BE2C (cell line): Measurements from ENCODE around the gene MVB12B.

Source experiments
- DNase-seq: peaks from one replicate; pipeline ENCODE4 v3.0.0-alpha.2; 2020
- H3K27me3 ChIP-seq: fragments of 250-450 bp; sonication (Bioruptor Pico); 2 replicates; pipeline ENCODE4 v1.5.1; 2020; ENCODE audit warnings: mild to moderate bottlenecking
- H3K36me3 ChIP-seq: fragments of 250-450 bp; sonication (Bioruptor Pico); 2 replicates; pipeline ENCODE4 v1.5.1; 2020; ENCODE audit warnings: mild to moderate bottlenecking
- H3K4me1 ChIP-seq: fragments of 250-450 bp; sonication (Bioruptor Pico); 2 replicates; pipeline ENCODE4 v1.5.1; 2020
- H3K4me3 ChIP-seq: 2 replicates; pipeline ENCODE4 v1.5.1; 2011; ENCODE audit warnings: low read depth, low read length
- H3K9me3 ChIP-seq: fragments of 250-450 bp; sonication (Bioruptor Pico); 2 replicates; pipeline ENCODE4 v1.5.1; 2020
- CTCF ChIP-seq: IDR thresholded peaks from 2 replicates; pipeline ENCODE4 v1.5.1; 2012; ENCODE audit warnings: mild to moderate bottlenecking, low read depth, low read length

MVB12B gene

DNA sequence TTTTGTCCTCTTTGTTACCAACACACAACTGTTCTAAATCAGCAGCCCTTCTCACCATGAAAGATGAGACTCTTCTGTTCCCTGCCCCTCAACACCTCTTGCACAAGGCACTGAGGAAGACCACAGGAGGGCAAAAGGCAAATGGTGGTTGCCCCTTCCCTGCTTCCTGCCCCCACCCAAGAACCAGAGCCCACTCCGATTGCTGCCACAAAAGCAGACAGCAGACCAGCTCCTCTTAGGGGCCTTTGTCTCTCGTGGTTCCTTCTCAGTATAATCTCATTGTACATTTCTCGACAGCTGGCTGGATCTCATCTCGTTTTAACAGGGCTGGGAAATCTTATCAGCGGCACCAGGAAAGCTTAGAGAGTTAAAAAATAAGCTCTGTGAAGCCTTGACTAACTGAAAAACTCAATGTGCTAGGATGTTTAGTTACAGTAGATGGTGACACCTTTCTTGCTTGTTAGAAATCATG, 1.1 kb downstream of the MVB12B start:
- Histone ChIP-seq H3K9me3 (no peaks in the 10 kb centered on the region), H3K4me3 (peak overlapping the region; percentile 63), H3K27me3 (no peaks in the 10 kb centered on the region), H3K4me1 (no peaks in the 10 kb centered on the region; the same call in 1 of the 2 replicates), H3K36me3 (no peaks in the 10 kb centered on the region)
- DNase-seq, result no peak
- no peak for TF ChIP-seq CTCF

DNA sequence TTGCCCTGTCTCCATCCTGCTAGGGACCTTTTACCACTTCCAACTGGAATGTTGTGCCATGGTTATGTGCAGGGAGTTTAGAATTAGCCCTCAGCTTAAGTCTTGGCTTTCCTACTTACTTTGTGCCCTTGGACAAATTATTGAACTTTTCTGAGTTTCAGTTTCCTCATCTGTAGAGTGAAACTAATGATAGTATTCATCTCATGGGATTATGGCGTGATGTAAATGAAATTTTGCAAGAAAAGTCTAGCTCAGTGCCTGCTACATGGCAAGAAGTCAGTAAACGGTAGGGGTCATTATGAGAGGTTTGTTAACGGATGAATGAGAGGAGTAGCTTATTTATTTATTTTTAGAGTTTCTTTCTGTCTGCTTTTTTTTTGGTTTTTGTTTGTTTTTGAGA, 1.8 kb downstream of the MVB12B start:
- DNase-seq, result no peak
- TF ChIP-seq CTCF, result no peak
- Histone ChIP-seq H3K4me1 (no peaks in the 10 kb centered on the region; the same call in 1 of the 2 replicates), H3K4me3 (no peak overlapping the region), H3K36me3 (no peaks in the 10 kb centered on the region), H3K9me3 (no peaks in the 10 kb centered on the region), H3K27me3 (no peaks in the 10 kb centered on the region)

DNA sequence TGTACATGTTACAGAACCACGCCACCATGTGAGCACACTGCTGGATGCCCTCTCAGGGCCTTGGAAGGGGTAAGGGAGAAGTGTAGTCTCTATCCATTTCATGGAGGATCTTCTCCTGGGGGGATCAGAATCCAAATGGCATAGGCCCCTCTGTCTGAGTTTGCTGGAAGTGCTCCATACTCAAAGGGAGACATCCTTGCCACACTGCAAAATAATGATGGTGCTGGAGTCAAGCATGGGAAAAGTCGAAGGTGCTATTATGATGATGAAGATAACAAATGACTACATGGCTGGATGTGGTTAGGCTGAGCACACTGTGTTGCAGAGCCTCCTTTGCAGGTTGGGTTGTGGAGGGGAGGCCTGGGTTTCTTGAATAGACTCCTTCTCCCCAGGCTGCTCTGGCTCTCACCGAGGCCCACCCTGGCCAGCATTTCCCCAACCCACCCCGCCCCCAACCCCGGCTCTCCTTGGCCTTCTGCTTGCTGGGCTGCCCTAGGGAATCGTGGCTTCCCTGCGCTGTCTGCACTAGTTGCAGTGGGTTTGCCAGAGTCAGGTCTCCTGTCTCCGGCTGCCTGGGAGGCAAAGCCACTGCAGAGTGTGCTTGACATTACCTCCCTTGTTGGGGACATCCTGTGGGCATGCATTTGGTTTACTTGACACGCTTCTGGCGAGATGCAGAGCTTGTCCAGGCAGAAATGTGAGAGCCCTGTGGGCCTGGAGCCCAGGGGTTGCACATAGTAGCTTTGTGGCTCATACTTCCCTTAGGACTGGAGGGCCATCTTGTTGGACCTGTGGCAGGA, 3.0 kb downstream of the MVB12B start:
- H3K9me3 ChIP-seq, result no peaks in the 10 kb centered on the region
- TF ChIP-seq CTCF, result no peak
- DNase-seq, result peak; percentile 17
- H3K4me1 ChIP-seq, result no peaks in the 10 kb centered on the region; the same call in 1 of the 2 replicates
- H3K36me3 ChIP-seq, result no peaks in the 10 kb centered on the region
- H3K27me3 ChIP-seq, result no peaks in the 10 kb centered on the region
- no peak overlapping the region for H3K4me3 ChIP-seq

- TF ChIP-seq CTCF, result no peak
- H3K4me1 ChIP-seq, result no peaks in the 10 kb centered on the region; the same call in 1 of the 2 replicates
- no peaks in the 10 kb centered on the region for H3K27me3 ChIP-seq
- no peak overlapping the region for H3K4me3 ChIP-seq
- no peaks in the 10 kb centered on the region for H3K9me3 ChIP-seq
- DNase-seq, result no peak
- no peaks in the 10 kb centered on the region for H3K36me3 ChIP-seq
Observed at GRCh38 chr9:126330536-126330935, 3.9 kb downstream of the MVB12B start.

DNA sequence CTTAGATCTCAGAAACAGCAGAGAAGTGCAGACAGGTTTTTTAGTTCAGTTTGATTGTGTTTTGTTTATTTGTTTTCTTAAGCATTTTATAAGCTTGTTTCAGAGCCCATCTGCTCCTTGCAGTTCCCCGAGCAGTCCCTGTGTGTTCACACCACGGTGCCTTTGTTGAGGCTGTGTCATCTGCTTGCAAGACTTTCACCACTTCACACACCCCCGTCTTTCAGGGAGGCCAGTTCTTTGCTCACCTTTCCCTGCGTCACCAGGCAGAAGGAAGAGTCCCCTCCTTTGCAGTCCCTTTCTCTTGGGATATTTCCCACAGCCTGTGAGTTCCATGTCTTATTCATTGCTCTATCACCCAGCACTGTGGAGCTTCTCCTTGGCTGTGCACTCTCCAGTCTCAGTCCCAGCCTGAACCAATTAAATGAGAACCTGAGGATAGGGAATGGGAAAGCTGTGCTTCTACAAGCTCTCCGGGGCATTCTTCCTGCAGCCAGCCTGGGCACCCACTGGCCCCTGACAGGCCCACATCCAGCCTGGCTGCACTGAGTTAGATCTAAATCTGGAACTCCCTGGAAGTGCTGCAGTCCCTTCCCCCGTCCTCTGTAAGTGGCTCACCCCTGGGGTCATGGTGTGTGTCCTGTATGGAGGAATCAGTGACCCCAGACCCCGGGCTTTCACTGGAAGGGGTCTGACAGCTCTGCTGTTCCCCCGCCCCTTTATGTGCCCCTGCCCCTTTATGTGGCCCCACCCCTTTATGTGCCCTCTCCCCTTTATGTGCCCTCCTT, 5.5 kb downstream of the MVB12B start:
- Histone ChIP-seq H3K27me3 (no peaks in the 10 kb centered on the region), H3K9me3 (no peaks in the 10 kb centered on the region), H3K4me1 (no peaks in the 10 kb centered on the region; the same call in 1 of the 2 replicates), H3K36me3 (no peaks in the 10 kb centered on the region), H3K4me3 (no peak overlapping the region)
- DNase-seq, result no peak
- TF ChIP-seq CTCF, result no peak
